Measurements from ENCODE around the gene IER3. TPM values are rescaled to one million over a fixed set of nuclear protein-coding genes. Genes with fewer than 3 reads are reported as not detected.
"Not testable (repeated sequence)": the region's sequence is repeated elsewhere in the genome, so short reads cannot be mapped to it uniquely, and the experiment has no call there.

The IER3 gene
- total and polyA plus RNA-seq, 2 experiments from 2014 or later, result 19.9 to 21.2 TPM

- peaks cover 41% of the 10 kb centered on the region for H3K4me1 Mint-ChIP-seq
- H4K20me1 ChIP-seq (replicated peaks; ENCODE audit: insufficient read depth), result peaks cover 31% of the 10 kb centered on the region
Observed at GRCh38 chr6:30722025-30722279, 22.4 kb downstream of the IER3 start.

GRCh38 chr6:30721198-30722024 is 22.9 kb downstream of the IER3 start:
- H3K4me1 ChIP-seq (ENCODE audit: insufficient read depth), result peaks cover 9% of the 10 kb centered on the region
- H3K27ac ChIP-seq (ENCODE audit: low read depth), result peak overlapping the region; percentile 99
- peaks cover 34% of the 10 kb centered on the region for H3K36me3 ChIP-seq (ENCODE audit: insufficient read depth)
- H3K79me2 ChIP-seq (replicated peaks; ENCODE audit: insufficient read depth), result peaks cover 50% of the 10 kb centered on the region
- TF ChIP-seq POLR2AphosphoS5 (IDR thresholded peaks at IDR 0.05; ENCODE audit: low read depth) (peak; percentile 71), CREB1 (CRISPR knock-in tag; IDR thresholded peaks at IDR 0.05; ENCODE audit: low read depth) (peak; percentile 56), CTCF (conservative IDR thresholded peaks at IDR 0.05; ENCODE audit: low read depth in 2 of 2) (no peak)
- peaks cover 65% of the 10 kb centered on the region for H3K36me3 Mint-ChIP-seq (ENCODE audit: low read depth)
- peak overlapping the region; percentile 100 for H3K4me3 Mint-ChIP-seq
- peaks cover 54% of the 10 kb centered on the region for H3F3A ChIP-seq (replicated peaks; ENCODE audit: low read depth)
- ATAC-seq (peak; percentile 9), DNase-seq (ENCODE audit: low spot score) (peak; percentile 89)
- peaks cover 31% of the 10 kb centered on the region for H4K20me1 ChIP-seq (replicated peaks; ENCODE audit: insufficient read depth)
- peak overlapping the region; percentile 94 for H3K4me3 ChIP-seq
- H3K4me1 Mint-ChIP-seq, result peaks cover 44% of the 10 kb centered on the region
- peak overlapping the region; percentile 100 for H3K27ac Mint-ChIP-seq
- H3K4me2 ChIP-seq, result peak overlapping the region; percentile 94
- H3K9me2 ChIP-seq (ENCODE audit: insufficient read depth), result no peaks in the 10 kb centered on the region
- H2AFZ ChIP-seq, result no peak overlapping the region
- no peaks in the 10 kb centered on the region for H3K27me3 ChIP-seq (ENCODE audit: insufficient read depth)
- H3K9me3 Mint-ChIP-seq, result peaks cover 13% of the 10 kb centered on the region; the same call in 2 of the 3 replicates
- H3K27me3 Mint-ChIP-seq (ENCODE audit: insufficient read depth, low read depth, poor library complexity), result peaks cover 61% of the 10 kb centered on the region

More at GRCh38 chr6:30722025-30722279, 22.4 kb downstream of the IER3 start:
- not testable (repeated sequence) for H3K4me1 ChIP-seq (ENCODE audit: insufficient read depth); ATAC-seq; H2AFZ ChIP-seq; H3K27me3 ChIP-seq (ENCODE audit: insufficient read depth); DNase-seq (ENCODE audit: low spot score); H3K9me2 ChIP-seq (ENCODE audit: insufficient read depth)
- Histone ChIP-seq H3K4me3 (peak overlapping the region; percentile 94), H3F3A (replicated peaks; ENCODE audit: low read depth) (peaks cover 59% of the 10 kb centered on the region), H3K36me3 (ENCODE audit: insufficient read depth) (peaks cover 34% of the 10 kb centered on the region), H3K79me2 (replicated peaks; ENCODE audit: insufficient read depth) (peaks cover 46% of the 10 kb centered on the region), H3K4me2 (peak overlapping the region; percentile 88), H3K27ac (ENCODE audit: low read depth) (peak overlapping the region; percentile 96)
- Mint-ChIP-seq H3K4me3 (peak overlapping the region; percentile 100), H3K27ac (peak overlapping the region; percentile 100), H3K9me3 (peaks cover 13% of the 10 kb centered on the region; the same call in 2 of the 3 replicates), H3K36me3 (ENCODE audit: low read depth) (peaks cover 65% of the 10 kb centered on the region), H3K27me3 (ENCODE audit: insufficient read depth, low read depth, poor library complexity) (peaks cover 63% of the 10 kb centered on the region)

GRCh38 chr6:30720738-30721197 is 23.6 kb downstream of the IER3 start:
- no peaks in the 10 kb centered on the region for H3K27me3 ChIP-seq (ENCODE audit: insufficient read depth)
- H3K36me3 Mint-ChIP-seq (ENCODE audit: low read depth), result peaks cover 61% of the 10 kb centered on the region
- peaks cover 56% of the 10 kb centered on the region for H3K79me2 ChIP-seq (replicated peaks; ENCODE audit: insufficient read depth)
- ATAC-seq (peak; percentile 9), DNase-seq (ENCODE audit: low spot score) (peak; percentile 77)
- H3K27me3 Mint-ChIP-seq (ENCODE audit: insufficient read depth, low read depth, poor library complexity), result peaks cover 55% of the 10 kb centered on the region
- H3F3A ChIP-seq (replicated peaks; ENCODE audit: low read depth), result peaks cover 49% of the 10 kb centered on the region
- peak overlapping the region; percentile 94 for H3K4me2 ChIP-seq
- peaks cover 13% of the 10 kb centered on the region; the same call in 2 of the 3 replicates for H3K9me3 Mint-ChIP-seq
- H4K20me1 ChIP-seq (replicated peaks; ENCODE audit: insufficient read depth), result peaks cover 31% of the 10 kb centered on the region
- H3K4me3 Mint-ChIP-seq, result peak overlapping the region; percentile 100
- peak overlapping the region; percentile 94 for H3K4me3 ChIP-seq
- H3K9me2 ChIP-seq (ENCODE audit: insufficient read depth), result no peaks in the 10 kb centered on the region
- peak overlapping the region; percentile 99 for H3K27ac ChIP-seq (ENCODE audit: low read depth)
- peaks cover 48% of the 10 kb centered on the region for H3K4me1 Mint-ChIP-seq
- H3K27ac Mint-ChIP-seq, result peak overlapping the region; percentile 100
- H3K36me3 ChIP-seq (ENCODE audit: insufficient read depth), result peaks cover 34% of the 10 kb centered on the region
- no peak overlapping the region for H2AFZ ChIP-seq
- H3K4me1 ChIP-seq (ENCODE audit: insufficient read depth), result peaks cover 13% of the 10 kb centered on the region
- TF ChIP-seq CTCF (conservative IDR thresholded peaks at IDR 0.05; ENCODE audit: low read depth in 2 of 2), result no peak
- TF ChIP-seq CREB1 (CRISPR knock-in tag; IDR thresholded peaks at IDR 0.05; ENCODE audit: low read depth), result no peak
- TF ChIP-seq ZNF114 (CRISPR knock-in tag; IDR thresholded peaks at IDR 0.05), result no peak
- TF ChIP-seq STAT1 (IDR thresholded peaks at IDR 0.05; ENCODE audit: unreplicated experiment), result no peak
- TF ChIP-seq EZH2phosphoT487 (IDR thresholded peaks at IDR 0.05; ENCODE audit: unreplicated experiment), result no peak
- TF ChIP-seq REST (IDR thresholded peaks at IDR 0.05; ENCODE audit: unreplicated experiment), result no peak
- TF ChIP-seq NANOG (IDR thresholded peaks at IDR 0.05; ENCODE audit: borderline replicate concordance), result no peak
- TF ChIP-seq ZNF331 (CRISPR knock-in tag; IDR thresholded peaks at IDR 0.05; ENCODE audit: low read depth), result no peak
- TF ChIP-seq JUNB (IDR thresholded peaks at IDR 0.05; ENCODE audit: unreplicated experiment), result no peak
